ENCODE results near the gene KRT81.
A peak's percentile ranks its signal among the peaks of the same experiment; 100 is the strongest.
"Not testable (repeated sequence)": the region's sequence is repeated elsewhere in the genome, so short reads cannot be mapped to it uniquely, and the experiment has no call there.

Gene KRT81

DNA sequence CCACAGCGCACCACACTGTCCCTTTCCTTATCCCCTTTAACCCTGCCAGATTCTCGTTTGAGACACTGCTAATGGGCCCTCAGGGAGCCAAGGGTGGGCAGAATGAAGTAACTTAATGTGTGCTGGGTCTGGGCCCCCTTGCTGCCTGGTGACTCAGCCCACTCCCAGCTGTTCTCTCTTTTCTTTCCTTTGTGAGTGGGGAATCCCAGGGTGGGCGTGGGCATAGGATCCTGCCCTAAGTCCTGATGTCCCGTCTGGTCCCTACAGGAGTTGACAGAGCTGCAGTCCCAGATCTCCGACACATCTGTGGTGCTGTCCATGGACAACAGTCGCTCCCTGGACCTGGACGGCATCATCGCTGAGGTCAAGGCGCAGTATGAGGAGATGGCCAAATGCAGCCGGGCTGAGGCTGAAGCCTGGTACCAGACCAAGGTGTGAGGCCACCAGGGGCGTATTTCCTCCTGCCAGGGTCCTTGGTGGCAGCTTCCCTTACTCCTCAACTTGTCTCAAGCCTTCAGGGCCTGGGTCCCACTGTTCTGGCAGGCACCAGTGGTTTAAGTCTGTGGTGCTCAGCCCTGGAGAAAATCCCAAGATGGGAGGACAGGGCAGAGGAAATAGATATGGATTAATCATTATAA, 50.0 kb downstream of the KRT81 start:
- peak; percentile 58 for DNase-seq (ENCODE audit: low spot score)

- not testable (repeated sequence) for DNase-seq (ENCODE audit: low spot score)
These were observed 51.1 kb downstream of the KRT81 start for GRCh38 chr12:52240247-52240646.

- DNase-seq (ENCODE audit: low spot score) = no peak
These were observed 51.6 kb downstream of the KRT81 start for GRCh38 chr12:52239767-52240166.

DNA sequence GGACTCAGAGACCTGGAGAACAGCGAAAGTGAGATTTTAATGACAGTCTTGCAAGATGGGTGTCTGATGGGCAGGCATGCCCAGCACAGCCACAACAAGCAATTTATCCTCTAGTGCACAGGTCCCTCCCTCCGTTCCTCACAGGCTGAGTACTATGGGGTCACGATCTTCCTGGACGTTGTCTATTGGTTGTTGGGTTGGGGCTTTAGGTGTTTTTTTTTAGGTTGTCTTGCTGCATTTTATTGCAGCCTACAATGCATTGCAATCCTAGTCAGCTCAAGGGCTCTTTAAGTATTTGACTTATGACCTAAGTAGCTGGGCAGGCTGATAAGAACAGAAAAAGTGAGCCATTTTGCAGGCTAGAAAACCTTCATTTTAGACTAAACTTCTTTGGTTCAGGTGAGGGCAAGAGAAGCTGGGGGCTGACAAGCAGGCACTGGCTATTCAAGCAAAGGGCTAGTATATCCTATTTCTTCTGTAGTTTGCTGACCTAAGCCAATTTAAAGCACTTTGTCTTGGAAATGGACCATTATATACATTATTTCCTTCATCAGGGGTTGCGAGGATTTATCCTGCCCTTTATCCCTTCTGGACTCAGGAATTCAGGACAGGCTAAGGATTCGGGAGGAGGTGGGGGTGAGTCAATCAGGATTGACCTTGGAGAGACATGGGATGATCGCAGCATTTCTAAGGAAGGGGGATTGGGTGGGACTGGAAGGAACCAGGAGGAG, 52.3 kb downstream of the KRT81 start:
- DNase-seq (ENCODE audit: low spot score) = peak; percentile 13

DNA sequence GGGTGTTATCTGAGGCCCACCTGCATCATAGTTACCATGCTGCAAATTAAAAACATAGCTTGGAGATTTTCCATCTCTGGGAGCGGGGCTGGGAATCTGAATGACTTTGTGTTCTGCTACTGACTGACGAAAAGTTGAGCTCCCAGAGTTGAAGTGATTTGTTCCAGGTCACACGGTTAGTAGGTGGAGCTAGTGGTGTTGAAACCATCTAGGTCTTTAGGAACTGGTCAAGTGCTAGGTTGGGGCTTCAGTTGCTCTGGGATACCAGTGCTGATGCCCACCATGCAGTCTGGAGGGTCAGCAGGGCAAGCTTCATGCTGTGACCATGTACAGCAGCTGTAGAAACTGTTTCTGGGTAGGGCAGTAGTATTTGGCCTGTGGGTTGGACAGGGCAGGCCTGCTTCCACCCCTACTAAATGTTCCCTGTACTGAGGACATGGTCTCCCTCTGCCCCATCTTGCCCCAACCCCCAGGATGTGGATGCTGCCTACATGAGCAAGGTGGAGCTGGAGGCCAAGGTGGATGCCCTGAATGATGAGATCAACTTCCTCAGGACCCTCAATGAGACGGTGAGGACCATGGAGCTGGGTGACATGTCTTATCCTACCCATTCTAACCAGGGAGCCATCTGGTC, 53.0 kb downstream of the KRT81 start:
- peak; percentile 32 for DNase-seq (ENCODE audit: low spot score)

DNA sequence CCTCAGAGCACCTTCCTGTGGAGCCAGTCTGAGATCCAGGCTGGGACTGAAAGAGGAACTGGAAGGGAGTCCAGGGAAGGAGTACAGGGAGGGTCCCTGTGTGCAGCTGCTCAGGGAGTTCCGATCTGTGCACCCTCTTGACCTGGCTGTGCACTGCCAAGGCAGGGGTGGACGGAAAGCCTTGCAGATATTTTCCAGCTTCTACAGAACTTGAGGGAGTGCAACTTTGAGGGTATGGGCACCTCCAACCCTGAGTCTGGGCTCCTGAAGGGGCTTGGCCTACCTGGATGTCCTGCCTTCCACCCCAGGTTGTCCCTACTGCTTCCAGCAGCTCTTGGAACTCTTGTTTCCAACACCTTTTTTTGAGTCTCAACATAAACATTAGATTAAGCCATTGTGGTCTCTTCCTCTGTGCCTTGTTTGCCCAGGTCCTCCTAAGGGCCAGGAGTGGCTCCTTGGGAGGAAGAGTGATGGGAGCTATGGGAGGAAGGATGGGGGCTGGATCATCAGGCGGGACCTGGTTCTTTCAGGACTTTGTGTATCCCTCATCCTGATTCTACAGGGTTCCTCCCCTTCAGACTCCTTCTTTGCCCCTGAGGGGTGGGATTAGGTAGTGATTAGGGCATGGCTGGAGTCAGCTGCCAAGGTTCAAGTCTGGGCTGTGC, 54.8 kb downstream of the KRT81 start:
- no peak for DNase-seq (ENCODE audit: low spot score)

All from kidney tubule cell (primary cell).